ENCODE measurements around the gene NFIX. TPM values are rescaled to one million over a fixed set of nuclear protein-coding genes. Genes with fewer than 3 reads are reported as not detected.

The NFIX gene
- total and polyA plus RNA-seq, 2 of the 13 experiments (the other 11 are each of a cell fraction or from before 2014, with no cell fraction given) = 3.4 to 5.4 TPM

DNA sequence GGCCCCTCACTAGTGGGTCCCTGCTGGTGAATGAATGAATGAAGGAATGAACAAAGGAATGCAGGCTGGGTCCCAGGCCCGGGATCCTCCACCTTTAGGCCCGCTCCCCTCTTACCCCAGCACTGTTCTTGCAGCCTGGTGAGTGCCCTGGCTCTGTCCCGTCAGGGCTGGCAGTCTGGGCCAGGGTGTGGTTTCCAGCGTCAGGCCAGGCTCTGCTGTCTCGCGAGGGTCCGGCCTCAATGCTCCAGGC, 107.1 kb downstream of the NFIX start (continued):
- no peak for TF ChIP-seq ZNF17 (CRISPR knock-in tag; IDR thresholded peaks at IDR 0.05)
- peak; percentile 73; the same call in 1 of the 2 replicates for TF ChIP-seq ZNF747 (CRISPR knock-in tag; IDR thresholded peaks at IDR 0.05; ENCODE audit: borderline replicate concordance)
- TF ChIP-seq NCOA1 (CRISPR knock-in tag; IDR thresholded peaks at IDR 0.05) = no peak
- peak; percentile 83 for TF ChIP-seq ZFX (CRISPR knock-in tag; IDR thresholded peaks at IDR 0.05; ENCODE audit: low read depth)
- no peak for TF ChIP-seq ZNF768 (CRISPR knock-in tag; IDR thresholded peaks at IDR 0.05)
- no peak for TF ChIP-seq ONECUT2 (CRISPR knock-in tag; IDR thresholded peaks at IDR 0.05)
- TF ChIP-seq, protein P1, sequence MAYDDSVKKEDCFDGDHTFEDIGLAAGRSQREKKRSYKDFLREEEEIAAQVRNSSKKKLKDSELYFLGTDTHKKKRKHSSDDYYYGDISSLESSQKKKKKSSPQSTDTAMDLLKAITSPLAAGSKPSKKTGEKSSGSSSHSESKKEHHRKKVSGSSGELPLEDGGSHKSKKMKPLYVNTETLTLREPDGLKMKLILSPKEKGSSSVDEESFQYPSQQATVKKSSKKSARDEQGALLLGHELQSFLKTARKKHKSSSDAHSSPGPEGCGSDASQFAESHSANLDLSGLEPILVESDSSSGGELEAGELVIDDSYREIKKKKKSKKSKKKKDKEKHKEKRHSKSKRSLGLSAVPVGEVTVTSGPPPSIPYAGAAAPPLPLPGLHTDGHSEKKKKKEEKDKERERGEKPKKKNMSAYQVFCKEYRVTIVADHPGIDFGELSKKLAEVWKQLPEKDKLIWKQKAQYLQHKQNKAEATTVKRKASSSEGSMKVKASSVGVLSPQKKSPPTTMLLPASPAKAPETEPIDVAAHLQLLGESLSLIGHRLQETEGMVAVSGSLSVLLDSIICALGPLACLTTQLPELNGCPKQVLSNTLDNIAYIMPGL (CRISPR knock-in tag; IDR thresholded peaks at IDR 0.05; ENCODE audit: borderline replicate concordance in 1 of 2, low read depth in 1 of 2) = no peak
- TF ChIP-seq MATR3 (CRISPR knock-in tag; IDR thresholded peaks at IDR 0.05) = no peak
- no peak; the same call in 1 of the 2 replicates for TF ChIP-seq TOPORS (CRISPR knock-in tag; IDR thresholded peaks at IDR 0.05)
- no peak for TF ChIP-seq KLF12 (CRISPR knock-in tag; IDR thresholded peaks at IDR 0.05; ENCODE audit: borderline replicate concordance)
- TF ChIP-seq THAP11 (CRISPR knock-in tag; IDR thresholded peaks at IDR 0.05) = 0 out of 2 replicates have a peak, but pooled peaks have one; percentile 11
- no peak for TF ChIP-seq ZNF775 (CRISPR knock-in tag; IDR thresholded peaks at IDR 0.05; ENCODE audit: borderline replicate concordance)
- TF ChIP-seq ZNF329 (CRISPR knock-in tag; IDR thresholded peaks at IDR 0.05; ENCODE audit: low read depth) = no peak
- no peak for TF ChIP-seq ZNF101 (CRISPR knock-in tag; IDR thresholded peaks at IDR 0.05; ENCODE audit: borderline replicate concordance, low read depth)
- TF ChIP-seq SOX6 (IDR thresholded peaks at IDR 0.05) = no peak
- TF ChIP-seq SOX6 (CRISPR knock-in tag; IDR thresholded peaks at IDR 0.05) = peak; percentile 30
- TF ChIP-seq ZFP82 (CRISPR knock-in tag; IDR thresholded peaks at IDR 0.05; ENCODE audit: borderline replicate concordance) = peak; percentile 68; the same call in 1 of the 2 replicates
- TF ChIP-seq TEAD2 (CRISPR knock-in tag; IDR thresholded peaks at IDR 0.05) = no peak
- TF ChIP-seq MTF1 (CRISPR knock-in tag; IDR thresholded peaks at IDR 0.05) = no peak
- TF ChIP-seq ZNF766 (CRISPR knock-in tag; IDR thresholded peaks at IDR 0.05; ENCODE audit: borderline replicate concordance) = no peak
- peak; percentile 54; the same call in 1 of the 2 replicates for TF ChIP-seq REPIN1 (CRISPR knock-in tag; IDR thresholded peaks at IDR 0.05; ENCODE audit: borderline replicate concordance, low read depth)
- TF ChIP-seq, protein P2, sequence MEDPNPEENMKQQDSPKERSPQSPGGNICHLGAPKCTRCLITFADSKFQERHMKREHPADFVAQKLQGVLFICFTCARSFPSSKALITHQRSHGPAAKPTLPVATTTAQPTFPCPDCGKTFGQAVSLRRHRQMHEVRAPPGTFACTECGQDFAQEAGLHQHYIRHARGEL (CRISPR knock-in tag; IDR thresholded peaks at IDR 0.05) = no peak
- no peak for TF ChIP-seq ZNF552 (CRISPR knock-in tag; IDR thresholded peaks at IDR 0.05; ENCODE audit: borderline replicate concordance)
- TF ChIP-seq ZNF841 (CRISPR knock-in tag; IDR thresholded peaks at IDR 0.05; ENCODE audit: borderline replicate concordance) = no peak
- TF ChIP-seq, protein P3, sequence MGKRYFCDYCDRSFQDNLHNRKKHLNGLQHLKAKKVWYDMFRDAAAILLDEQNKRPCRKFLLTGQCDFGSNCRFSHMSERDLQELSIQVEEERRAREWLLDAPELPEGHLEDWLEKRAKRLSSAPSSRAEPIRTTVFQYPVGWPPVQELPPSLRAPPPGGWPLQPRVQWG (CRISPR knock-in tag; IDR thresholded peaks at IDR 0.05; ENCODE audit: borderline replicate concordance, low read depth) = no peak
- no peak for TF ChIP-seq CHD4 (IDR thresholded peaks at IDR 0.05; ENCODE audit: borderline replicate concordance, low read length)
- TF ChIP-seq DPF2 (CRISPR knock-in tag; IDR thresholded peaks at IDR 0.05; ENCODE audit: borderline replicate concordance, low read depth) = no peak
- no peak for TF ChIP-seq ZNF891 (CRISPR knock-in tag; IDR thresholded peaks at IDR 0.05)
- TF ChIP-seq EED (CRISPR knock-in tag; IDR thresholded peaks at IDR 0.05) = peak; percentile 63; the same call in 1 of the 2 replicates
- TF ChIP-seq HIVEP1 (CRISPR knock-in tag; IDR thresholded peaks at IDR 0.05) = peak; percentile 63
- TF ChIP-seq PITX1 (CRISPR knock-in tag; IDR thresholded peaks at IDR 0.05) = 0 out of 2 replicates have a peak, but pooled peaks have one; percentile 25
- 0 out of 2 replicates have a peak, but pooled peaks have one; percentile 12 for TF ChIP-seq ZBTB7A (CRISPR knock-in tag; IDR thresholded peaks at IDR 0.05)
- TF ChIP-seq STAG1 (CRISPR knock-in tag; IDR thresholded peaks at IDR 0.05) = no peak
